HK-2 (cell line): ENCODE measurements around the gene ALDH3B2.
"Not testable (repeated sequence)": the region's sequence is repeated elsewhere in the genome, so short reads cannot be mapped to it uniquely, and the experiment has no call there.

Experiments
- DNase-seq: peaks from one replicate; pipeline ENCODE4 v3.0.0-alpha.2; 2018; ENCODE audit not compliant: unreplicated experiment

The ALDH3B2 gene

GRCh38 chr11:67685641-67686332 is 11.4 kb upstream of the ALDH3B2 start:
- DNase-seq: not testable (repeated sequence)

GRCh38 chr11:67682126-67683034 is 8.0 kb upstream of the ALDH3B2 start:
- DNase-seq: not testable (repeated sequence)

GRCh38 chr11:67680696-67681470 is 6.5 kb upstream of the ALDH3B2 start:
- DNase-seq: no peak

- DNase-seq: no peak
Measured at GRCh38 chr11:67675058-67675747, 780 bp upstream of the ALDH3B2 start.

GRCh38 chr11:67673902-67674301 is 521 bp downstream of the ALDH3B2 start:
- no peak for DNase-seq

GRCh38 chr11:67673358-67673757 is 1.1 kb downstream of the ALDH3B2 start:
- no peak for DNase-seq

GRCh38 chr11:67671211-67671520 is 3.3 kb downstream of the ALDH3B2 start:
- no peak for DNase-seq

- no peak for DNase-seq
Measured at GRCh38 chr11:67670316-67671210, 3.9 kb downstream of the ALDH3B2 start.

- no peak for DNase-seq
Measured at GRCh38 chr11:67668192-67668551, 6.3 kb downstream of the ALDH3B2 start.

GRCh38 chr11:67667490-67668191 is 6.8 kb downstream of the ALDH3B2 start:
- no peak for DNase-seq

GRCh38 chr11:67666676-67667489 is 7.5 kb downstream of the ALDH3B2 start:
- no peak for DNase-seq

GRCh38 chr11:67666303-67666645 is 8.1 kb downstream of the ALDH3B2 start:
- no peak for DNase-seq

GRCh38 chr11:67665541-67666302 is 8.7 kb downstream of the ALDH3B2 start:
- no peak for DNase-seq

- DNase-seq: no peak
Measured at GRCh38 chr11:67664696-67665540, 9.5 kb downstream of the ALDH3B2 start.

GRCh38 chr11:67664213-67664585 is 10.2 kb downstream of the ALDH3B2 start:
- DNase-seq: no peak

GRCh38 chr11:67663532-67664212 is 10.8 kb downstream of the ALDH3B2 start:
- DNase-seq: no peak

GRCh38 chr11:67662835-67663531 is 11.4 kb downstream of the ALDH3B2 start:
- no peak for DNase-seq
